DLD1 (cell line): Measurements from ENCODE around the gene RAPGEF4.

Experiments
- in situ Hi-C: cut with HindIII; loops from 2 replicates; pipeline ENCODE4 v1.10.0; 2017; ENCODE audit warnings: low sequenced_read_pairs

RAPGEF4 gene

GRCh38 chr2:172821370-172822338, 86.0 kb downstream of the RAPGEF4 start:
- in situ Hi-C loops = no loop called here

- in situ Hi-C loops = no loop called here
Observed at GRCh38 chr2:172822585-172822984, 86.9 kb downstream of the RAPGEF4 start.

- in situ Hi-C loops = no loop called here
Observed at GRCh38 chr2:172823261-172823850, 87.7 kb downstream of the RAPGEF4 start.

DNA sequence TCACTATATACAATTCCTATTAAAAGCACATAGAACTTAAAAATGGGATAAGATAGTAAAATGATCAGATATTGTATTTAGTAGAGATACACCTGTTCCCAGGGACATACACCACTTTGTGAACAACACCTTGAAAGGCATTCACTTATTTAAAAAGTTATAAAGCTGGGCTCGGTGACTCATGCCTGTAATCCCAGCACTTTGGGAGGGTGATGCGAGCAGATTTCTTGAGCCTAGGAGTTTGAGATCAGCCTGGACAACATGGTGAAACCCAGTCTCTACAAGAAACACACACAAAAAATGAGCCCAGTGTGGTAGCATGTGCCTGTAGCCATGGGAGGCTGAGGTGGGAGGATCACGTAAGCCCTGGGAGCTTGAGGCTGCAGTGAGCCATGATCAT, 90.9 kb downstream of the RAPGEF4 start:
- in situ Hi-C loops = no loop called here

DNA sequence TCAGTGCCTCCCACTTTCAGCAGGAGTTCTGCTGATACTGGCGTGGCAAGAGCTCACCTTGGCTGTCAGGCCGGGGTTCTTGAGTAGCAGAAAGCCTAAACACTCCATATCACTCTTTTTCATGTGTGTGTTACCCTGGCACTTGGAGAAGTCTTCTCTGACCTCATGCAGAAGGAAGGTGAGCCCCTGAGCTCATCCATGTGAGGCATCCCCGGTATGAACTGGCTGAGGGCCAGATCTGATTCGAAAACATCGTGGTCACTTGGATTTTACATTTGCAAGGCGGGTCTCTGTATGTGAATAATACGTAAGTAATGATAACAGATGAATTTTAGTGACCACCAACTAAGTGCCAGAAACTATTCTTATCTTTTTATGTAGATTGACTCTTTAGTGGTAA, 93.6 kb downstream of the RAPGEF4 start:
- in situ Hi-C loops = no loop called here

DNA sequence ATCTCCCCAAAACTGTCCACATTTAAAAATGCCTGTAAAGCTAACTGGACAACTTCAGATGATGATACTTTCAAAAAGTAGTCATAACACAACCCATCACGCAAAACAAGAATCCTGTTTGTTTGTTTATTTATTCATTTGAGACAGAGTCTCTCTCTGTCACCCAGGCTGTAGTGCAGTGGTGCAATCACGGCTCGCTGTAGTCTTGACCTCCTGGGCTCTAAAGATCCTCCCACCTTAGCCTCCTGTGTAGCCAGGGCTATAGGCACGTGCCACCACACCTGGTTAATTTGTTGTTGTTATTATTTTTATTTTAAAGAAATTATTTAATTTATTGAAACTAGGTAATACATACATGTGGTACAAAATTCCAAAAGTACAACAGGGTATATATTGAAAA, 94.8 kb downstream of the RAPGEF4 start:
- in situ Hi-C loops = no loop called here

DNA sequence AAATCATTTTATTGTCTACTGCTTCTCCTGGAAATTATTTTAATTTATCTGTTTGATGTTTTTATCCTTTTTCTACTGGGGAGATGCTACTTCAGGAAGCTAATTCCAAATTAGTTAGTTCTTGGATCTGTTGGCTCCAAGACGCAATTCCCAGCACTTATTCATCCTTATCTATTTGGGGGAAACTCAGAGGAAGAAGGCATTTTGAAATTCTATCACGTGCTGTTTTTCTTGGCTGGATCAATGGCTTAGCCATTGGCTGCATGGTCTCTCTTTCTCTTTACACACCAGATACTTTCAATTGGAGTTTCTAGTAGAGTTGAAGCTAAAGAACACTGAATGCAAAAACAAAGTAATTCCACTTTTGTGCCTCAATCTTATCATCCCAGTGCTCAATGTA, 98.3 kb downstream of the RAPGEF4 start:
- in situ Hi-C loops = no loop called here

GRCh38 chr2:172834881-172835280, 99.2 kb downstream of the RAPGEF4 start:
- in situ Hi-C loops = no loop called here

DNA sequence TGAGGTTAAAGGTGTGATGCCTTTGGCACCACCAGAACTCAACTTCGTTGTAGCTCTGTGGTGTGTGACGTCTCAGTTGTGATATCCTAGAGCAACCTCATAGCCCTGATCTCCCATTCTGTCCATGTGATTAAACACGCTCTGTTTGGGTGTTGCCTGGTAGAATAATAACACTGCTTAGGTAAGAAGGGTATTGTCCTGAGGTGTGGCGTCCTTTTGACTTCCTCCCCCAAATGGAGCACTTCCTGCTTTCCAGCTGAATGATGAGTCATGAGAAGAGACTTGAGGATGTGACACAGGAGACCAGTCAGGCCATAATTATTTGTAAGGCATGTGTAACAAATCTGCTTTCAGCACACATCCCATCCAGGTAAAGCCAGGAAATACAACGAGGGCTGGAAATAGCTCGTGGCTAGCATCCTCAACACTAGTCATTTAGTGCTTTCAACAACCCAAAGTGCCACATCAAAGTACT, 100.7 kb downstream of the RAPGEF4 start:
- in situ Hi-C loops = no loop called here

DNA sequence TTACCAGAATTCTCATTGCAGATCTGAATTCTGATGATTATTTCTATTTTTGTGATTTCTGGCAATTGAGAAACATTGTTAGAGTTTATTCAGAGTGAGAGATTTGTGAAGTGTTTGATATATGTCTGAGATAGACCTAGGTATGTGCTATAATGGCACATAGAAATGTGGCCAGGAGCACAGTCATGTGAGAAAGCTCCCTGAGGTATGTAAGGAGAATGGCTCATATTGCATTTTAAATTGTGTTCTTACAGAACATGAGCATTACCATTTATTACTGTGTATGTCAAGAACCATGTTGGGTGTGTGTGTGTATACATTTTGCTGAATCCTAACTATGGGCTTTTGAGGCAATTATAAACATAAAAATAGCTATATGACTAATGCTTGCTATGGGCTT, 101.2 kb downstream of the RAPGEF4 start:
- in situ Hi-C loops = no loop called here

GRCh38 chr2:172839446-172839845, 103.8 kb downstream of the RAPGEF4 start:
- in situ Hi-C loops = no loop called here

GRCh38 chr2:172842511-172843265, 107.0 kb downstream of the RAPGEF4 start:
- in situ Hi-C loops = no loop called here

DNA sequence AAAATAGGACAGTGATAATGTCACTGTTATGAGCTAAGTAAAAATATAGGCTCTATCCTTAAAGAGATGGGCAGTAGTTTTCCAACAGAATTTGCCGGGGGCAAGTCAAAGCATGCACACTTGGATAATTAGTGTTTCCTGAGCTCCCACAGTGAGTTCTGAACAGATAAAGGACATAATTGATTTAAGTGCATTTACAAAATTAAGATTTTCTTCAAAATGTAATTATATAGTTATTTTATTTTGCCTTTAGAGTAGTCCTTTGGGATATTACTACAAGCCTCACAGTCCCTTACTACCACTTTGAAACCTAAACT, 107.6 kb downstream of the RAPGEF4 start:
- in situ Hi-C loops = no loop called here

GRCh38 chr2:172843902-172844715, 108.5 kb downstream of the RAPGEF4 start:
- in situ Hi-C loops = no loop called here

DNA sequence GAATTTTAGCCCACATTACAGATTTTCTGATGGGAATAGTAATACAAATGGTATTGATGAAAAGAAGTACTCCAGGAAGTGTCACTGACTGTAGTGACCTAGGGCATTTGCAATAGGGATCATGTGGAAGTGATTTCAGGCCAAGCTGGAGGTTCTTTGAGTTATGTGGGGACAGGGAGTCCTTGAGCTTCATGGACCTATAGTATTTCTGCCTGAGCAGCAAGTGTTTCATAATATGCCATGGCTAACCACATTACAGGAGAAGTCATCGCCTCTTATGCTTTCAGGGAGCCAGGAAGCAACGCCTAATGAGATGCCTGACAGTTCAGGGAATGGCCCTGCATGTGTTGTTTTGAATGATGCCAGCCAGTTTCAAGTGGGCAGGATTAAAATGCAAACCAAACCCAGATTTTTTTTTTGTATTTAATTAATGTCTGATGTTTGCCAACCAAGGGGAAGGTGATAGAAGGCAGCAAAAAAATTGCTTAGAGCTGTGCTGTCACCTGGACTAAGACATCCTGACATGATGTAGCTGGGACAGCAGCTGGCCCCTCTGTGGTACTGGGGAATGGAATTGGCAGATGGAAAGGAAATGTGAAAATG, 109.5 kb downstream of the RAPGEF4 start:
- in situ Hi-C loops = no loop called here

DNA sequence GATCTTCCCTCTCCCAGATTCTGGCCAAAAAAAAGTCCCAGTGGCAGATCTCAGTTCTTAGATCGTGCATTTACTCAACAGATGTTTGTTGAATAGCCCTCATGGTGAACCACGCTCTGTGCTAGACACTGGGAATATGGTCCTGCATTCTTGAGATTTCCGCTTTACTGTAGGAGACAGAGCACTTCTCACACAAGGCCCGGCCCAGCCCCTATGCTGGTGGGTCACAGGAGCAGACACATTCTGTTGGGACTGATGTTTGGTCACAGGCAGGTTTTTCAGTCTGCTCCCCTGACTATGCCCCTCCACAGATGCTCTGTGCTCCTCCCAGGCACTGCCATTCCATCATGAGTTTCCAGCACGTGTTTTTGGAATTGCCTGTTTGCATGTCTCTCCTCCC, 110.9 kb downstream of the RAPGEF4 start:
- in situ Hi-C loops = no loop called here

DNA sequence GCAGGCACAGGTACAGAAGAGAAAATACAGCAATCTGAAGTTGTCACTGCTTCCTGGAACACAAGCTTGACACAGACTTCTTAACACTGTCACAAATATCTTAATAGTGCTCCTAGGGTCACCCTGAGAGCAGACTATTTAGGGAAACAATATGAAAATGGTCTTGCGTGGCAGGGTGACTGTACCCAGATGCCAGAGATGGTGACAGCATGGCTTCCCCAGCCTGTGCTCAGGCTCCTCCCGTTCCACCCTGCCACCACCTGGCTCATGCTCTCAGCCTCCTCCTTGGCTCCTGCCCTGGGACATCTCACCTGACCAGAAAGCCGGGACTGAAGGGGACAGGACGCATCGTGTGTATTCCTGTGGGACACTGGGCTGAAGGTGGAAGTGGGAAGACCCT, 111.5 kb downstream of the RAPGEF4 start:
- in situ Hi-C loops = no loop called here

- in situ Hi-C loops = no loop called here
Observed at GRCh38 chr2:172848519-172848918, 112.9 kb downstream of the RAPGEF4 start.

GRCh38 chr2:172849519-172850217, 114.0 kb downstream of the RAPGEF4 start:
- in situ Hi-C loops = no loop called here

DNA sequence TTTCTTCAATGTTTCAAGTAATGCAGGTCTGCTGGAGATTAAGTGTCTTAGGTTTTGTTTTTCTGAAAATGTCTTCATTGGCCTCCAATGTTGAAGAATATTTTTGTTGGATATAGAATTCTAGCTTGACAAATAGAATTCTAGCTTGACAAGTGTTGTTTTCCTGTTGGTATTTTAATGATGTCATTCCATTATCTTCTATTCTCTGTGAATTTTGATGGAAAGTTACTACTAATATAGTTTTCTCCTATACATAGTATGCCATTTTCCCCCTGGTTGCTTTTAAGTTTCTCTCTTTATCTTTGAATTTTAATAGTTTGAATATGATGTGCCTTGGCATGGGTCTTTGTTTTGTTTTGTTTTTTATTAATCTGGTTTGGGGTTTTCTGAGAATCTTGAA, 119.9 kb downstream of the RAPGEF4 start:
- in situ Hi-C loops = no loop called here
